Measurements from ENCODE around the gene COL1A1. TPM values are rescaled to one million over a fixed set of nuclear protein-coding genes. Genes with fewer than 3 reads are reported as not detected.
A peak's percentile ranks its signal among the peaks of the same experiment; 100 is the strongest.

The COL1A1 gene
- total RNA-seq, 1 donor from 2014 or later, result 12.6 TPM

GRCh38 chr17:50199803-50200456 lies 1.5 kb downstream of the COL1A1 start:
- peak; percentile 44 for DNase-seq

- DNase-seq, result no peak
Observed at GRCh38 chr17:50199211-50199802, 2.1 kb downstream of the COL1A1 start.

GRCh38 chr17:50198026-50198669 lies 3.3 kb downstream of the COL1A1 start:
- peak; percentile 81 for DNase-seq

- DNase-seq, result no peak
Observed at GRCh38 chr17:50196826-50197225, 4.6 kb downstream of the COL1A1 start.

GRCh38 chr17:50196036-50196435 lies 5.4 kb downstream of the COL1A1 start:
- no peak for DNase-seq

GRCh38 chr17:50194934-50195865 lies 6.2 kb downstream of the COL1A1 start:
- DNase-seq, result no peak

- no peak for DNase-seq
Observed at GRCh38 chr17:50194140-50194933, 7.1 kb downstream of the COL1A1 start.

- DNase-seq, result no peak
Observed at GRCh38 chr17:50192618-50193291, 8.7 kb downstream of the COL1A1 start.

GRCh38 chr17:50192144-50192617 lies 9.2 kb downstream of the COL1A1 start:
- DNase-seq, result no peak

GRCh38 chr17:50191359-50192143 lies 9.9 kb downstream of the COL1A1 start:
- DNase-seq, result no peak

- DNase-seq, result no peak
Observed at GRCh38 chr17:50190603-50191358, 10.7 kb downstream of the COL1A1 start.

GRCh38 chr17:50190293-50190602 lies 11.2 kb downstream of the COL1A1 start:
- DNase-seq, result no peak

- no peak for DNase-seq
Observed at GRCh38 chr17:50189550-50190292, 11.7 kb downstream of the COL1A1 start.

GRCh38 chr17:50188921-50189549 lies 12.4 kb downstream of the COL1A1 start:
- no peak for DNase-seq

GRCh38 chr17:50188531-50188920 lies 12.9 kb downstream of the COL1A1 start:
- no peak for DNase-seq

GRCh38 chr17:50187751-50188530 lies 13.5 kb downstream of the COL1A1 start:
- DNase-seq, result no peak

GRCh38 chr17:50187394-50187725 lies 14.1 kb downstream of the COL1A1 start:
- DNase-seq, result no peak
